ENCODE results near the gene KLC1. TPM values are rescaled to one million over a fixed set of nuclear protein-coding genes. Genes with fewer than 3 reads are reported as not detected.
A peak's percentile ranks its signal among the peaks of the same experiment; 100 is the strongest.

Gene KLC1
- total and polyA plus RNA-seq, 7 donors, result 25.0 to 399 (median 216) TPM

DNA sequence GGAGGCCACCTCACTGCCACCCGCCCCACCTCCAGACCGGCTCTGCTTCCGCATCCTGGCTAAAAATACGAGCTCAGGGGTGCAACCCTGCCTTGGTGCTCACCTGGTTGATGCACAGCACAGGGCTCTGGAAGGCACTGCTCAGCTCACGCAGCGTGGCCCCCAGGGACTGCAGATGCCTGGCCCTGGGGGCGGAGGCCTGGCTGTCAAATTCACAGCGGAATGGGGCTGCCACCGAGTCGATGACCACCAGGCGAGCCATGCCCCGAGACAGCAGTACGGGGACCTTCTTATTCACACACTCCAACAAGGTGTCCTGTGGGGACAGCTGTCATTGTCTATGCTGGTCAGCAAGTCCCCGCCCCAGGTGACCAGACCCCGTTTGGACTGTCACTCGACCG, 70.2 kb downstream of the KLC1 start:
- Histone ChIP-seq H3K4me3 (no peak overlapping the region), H3K27me3 (no peaks in the 10 kb centered on the region), H3K9me3 (no peaks in the 10 kb centered on the region), H3K27ac (peak overlapping the region in 1 of 4 donors; percentile 81), H3K36me3 (peaks cover 0 to 73% (median 31%) of the 10 kb centered on the region in 4 donors), H3K4me1 (peaks cover 0 to 49% (median 41%) of the 10 kb centered on the region in 4 donors)
- 89 to 94% methylated on average over 17 of the region's 17 CpGs for WGBS, 2 donors
- TF ChIP-seq EP300 (IDR thresholded peaks at IDR 0.05) (no peak), POLR2AphosphoS5 (IDR thresholded peaks at IDR 0.05) (no peak), POLR2A (IDR thresholded peaks at IDR 0.05) (no peak)
- TF ChIP-seq, protein P1, sequence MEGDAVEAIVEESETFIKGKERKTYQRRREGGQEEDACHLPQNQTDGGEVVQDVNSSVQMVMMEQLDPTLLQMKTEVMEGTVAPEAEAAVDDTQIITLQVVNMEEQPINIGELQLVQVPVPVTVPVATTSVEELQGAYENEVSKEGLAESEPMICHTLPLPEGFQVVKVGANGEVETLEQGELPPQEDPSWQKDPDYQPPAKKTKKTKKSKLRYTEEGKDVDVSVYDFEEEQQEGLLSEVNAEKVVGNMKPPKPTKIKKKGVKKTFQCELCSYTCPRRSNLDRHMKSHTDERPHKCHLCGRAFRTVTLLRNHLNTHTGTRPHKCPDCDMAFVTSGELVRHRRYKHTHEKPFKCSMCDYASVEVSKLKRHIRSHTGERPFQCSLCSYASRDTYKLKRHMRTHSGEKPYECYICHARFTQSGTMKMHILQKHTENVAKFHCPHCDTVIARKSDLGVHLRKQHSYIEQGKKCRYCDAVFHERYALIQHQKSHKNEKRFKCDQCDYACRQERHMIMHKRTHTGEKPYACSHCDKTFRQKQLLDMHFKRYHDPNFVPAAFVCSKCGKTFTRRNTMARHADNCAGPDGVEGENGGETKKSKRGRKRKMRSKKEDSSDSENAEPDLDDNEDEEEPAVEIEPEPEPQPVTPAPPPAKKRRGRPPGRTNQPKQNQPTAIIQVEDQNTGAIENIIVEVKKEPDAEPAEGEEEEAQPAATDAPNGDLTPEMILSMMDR (IDR thresholded peaks at IDR 0.05), result no peak
- intact Hi-C loops (cut with DNase I), result loop anchor here (5.0 kb wide), 1 partner anchor 127 kb away; no protein-coding TSS in a partner anchor
- DNase-seq, result no peak

DNA sequence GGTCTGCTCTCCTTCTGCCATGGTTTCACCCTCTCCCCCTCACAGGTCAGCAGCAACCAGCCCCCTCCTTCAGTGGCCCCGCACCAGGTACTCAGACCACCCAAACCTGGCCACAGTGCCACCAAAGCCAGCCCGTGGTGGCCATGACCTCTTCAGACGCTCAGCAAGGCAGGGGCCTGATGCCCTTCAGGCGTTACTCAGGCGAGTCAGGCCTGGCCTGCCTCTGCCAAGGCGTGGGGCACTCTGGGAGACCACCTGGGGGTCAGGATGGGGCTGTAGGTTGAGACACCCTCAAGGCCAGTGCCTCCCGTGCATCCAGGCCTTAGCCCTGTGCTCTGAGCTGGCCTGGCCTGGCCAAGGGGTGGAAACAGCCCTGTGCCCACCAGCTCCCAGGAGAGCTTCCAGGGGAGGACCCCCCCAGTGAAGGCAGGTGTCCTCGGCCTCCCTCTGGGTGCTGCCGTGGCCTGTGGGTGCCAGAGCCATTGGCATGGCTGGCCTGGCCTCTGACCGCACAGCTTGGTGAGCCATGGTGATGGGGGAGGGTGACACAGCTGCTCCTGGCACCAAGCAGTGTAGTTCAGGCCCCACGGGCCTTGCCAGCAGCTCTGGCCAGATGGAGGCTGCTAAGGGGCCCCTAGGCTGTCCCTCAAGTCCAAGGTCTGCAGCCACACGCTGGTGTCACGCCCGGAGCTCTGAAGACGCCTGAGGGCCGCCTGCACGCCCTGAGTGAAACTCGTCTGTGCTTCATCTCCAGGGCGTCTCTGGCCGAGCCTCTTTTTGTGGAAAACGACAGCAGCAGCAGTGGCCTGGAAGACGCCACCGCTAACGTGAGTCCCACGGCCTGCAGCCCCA, 71.1 kb downstream of the KLC1 start:
- Histone ChIP-seq H3K27ac (peak overlapping the region in 2 of 4 donors; percentile 37 to 41), H3K9me3 (no peaks in the 10 kb centered on the region), H3K36me3 (peaks cover 0 to 75% (median 29%) of the 10 kb centered on the region in 4 donors), H3K4me1 (peaks cover 0 to 44% (median 40%) of the 10 kb centered on the region in 4 donors), H3K4me3 (no peak overlapping the region), H3K27me3 (no peaks in the 10 kb centered on the region)
- intact Hi-C loops (cut with DNase I), result loop anchor here (5.0 kb wide), 1 partner anchor 128 kb away; no protein-coding TSS in a partner anchor
- no peak for DNase-seq
- no peak for TF ChIP-seq POLR2A (IDR thresholded peaks at IDR 0.05)
- TF ChIP-seq, protein P1 (IDR thresholded peaks at IDR 0.05), result no peak
- peak in 1 of 4 donors; percentile 3 for TF ChIP-seq POLR2AphosphoS5 (IDR thresholded peaks at IDR 0.05)
- TF ChIP-seq EP300 (IDR thresholded peaks at IDR 0.05), result no peak
- WGBS, 2 donors, result 79 to 90% methylated on average over 25 of the region's 25 CpGs

DNA sequence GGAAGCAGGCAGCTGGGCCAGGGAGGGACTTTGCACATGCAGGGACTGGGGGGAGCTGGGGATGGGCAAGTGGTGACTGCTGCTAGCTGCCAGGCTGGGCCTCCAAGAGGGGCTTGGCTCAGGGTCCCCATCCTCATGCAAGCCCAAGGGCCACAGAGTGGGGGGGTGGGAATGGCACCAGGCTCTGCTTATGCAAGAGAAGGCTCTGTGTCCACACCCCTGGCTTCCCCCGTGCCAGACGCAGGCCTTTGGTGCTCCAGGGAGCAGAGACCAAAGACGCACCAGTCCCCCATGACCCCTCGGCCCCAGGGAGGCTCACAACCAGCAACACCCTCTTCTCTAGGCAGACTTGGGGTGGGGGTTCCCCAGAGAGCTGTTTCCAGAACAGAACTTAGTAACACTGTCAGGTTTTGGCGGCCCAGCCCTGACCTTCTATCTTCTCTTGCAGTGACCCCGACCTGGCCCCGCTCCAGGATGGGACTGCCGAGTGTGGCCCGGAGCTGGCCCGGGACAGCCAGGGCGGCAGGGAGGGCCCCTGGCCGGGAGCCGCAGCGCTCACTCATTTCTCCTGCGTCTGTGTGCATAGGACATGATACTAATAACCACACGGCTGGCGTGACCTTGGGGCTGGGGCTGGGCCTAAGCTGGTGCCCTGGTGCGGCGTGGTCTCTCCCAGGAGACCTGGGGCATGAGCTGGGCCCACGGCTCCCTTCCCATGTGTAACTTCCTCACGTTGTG, 71.9 kb downstream of the KLC1 start:
- Histone ChIP-seq H3K27ac (no peak overlapping the region), H3K36me3 (peaks cover 0 to 75% (median 29%) of the 10 kb centered on the region in 4 donors)

DNA sequence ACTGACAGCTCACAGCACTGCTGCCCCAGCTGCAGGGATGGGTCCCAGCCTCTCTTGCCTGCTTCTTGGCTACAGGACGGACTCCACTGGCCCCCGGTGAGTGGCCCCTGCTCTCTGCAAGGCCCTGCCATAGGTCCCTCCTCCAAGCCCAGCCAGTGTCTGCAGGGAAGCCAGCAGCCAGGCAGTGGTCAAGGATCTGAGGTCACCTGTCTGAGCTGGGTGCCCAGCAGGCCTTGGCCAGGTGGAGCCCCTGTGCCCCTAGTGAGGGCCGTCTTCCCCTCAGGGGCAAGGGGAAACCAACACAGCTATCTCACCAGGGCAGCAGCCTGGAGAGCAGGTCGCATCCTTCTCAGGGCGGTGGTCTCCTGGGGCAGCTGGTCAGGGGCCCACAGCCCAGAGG, 73.1 kb downstream of the KLC1 start:
- DNase-seq, result no peak
- TF ChIP-seq POLR2A (IDR thresholded peaks at IDR 0.05) (no peak), POLR2AphosphoS5 (IDR thresholded peaks at IDR 0.05) (no peak), EP300 (IDR thresholded peaks at IDR 0.05) (no peak)
- TF ChIP-seq, protein P1 (IDR thresholded peaks at IDR 0.05), result no peak
- 88 to 95% methylated on average over 5 of the region's 5 CpGs for WGBS, 2 donors
- H3K27ac ChIP-seq, result no peak overlapping the region
- H3K9me3 ChIP-seq, result no peaks in the 10 kb centered on the region
- H3K4me3 ChIP-seq, result no peak overlapping the region
- H3K36me3 ChIP-seq, result peaks cover 0 to 81% (median 32%) of the 10 kb centered on the region in 4 donors
- H3K4me1 ChIP-seq, result peaks cover 0 to 25% (median 22%) of the 10 kb centered on the region in 4 donors
- intact Hi-C loops (cut with DNase I), result no loop called here
- H3K27me3 ChIP-seq, result no peaks in the 10 kb centered on the region

More for the DNA sequence above, 71.9 kb downstream of the KLC1 start:
- 86 to 93% methylated on average over 21 of the region's 21 CpGs for WGBS, 2 donors
- H3K4me1 ChIP-seq, result peaks cover 0 to 36% (median 34%) of the 10 kb centered on the region in 4 donors
- intact Hi-C loops (cut with DNase I), result no loop called here
- DNase-seq, result no peak
- no peak overlapping the region for H3K4me3 ChIP-seq
- no peaks in the 10 kb centered on the region for H3K27me3 ChIP-seq
- TF ChIP-seq POLR2AphosphoS5 (IDR thresholded peaks at IDR 0.05) (no peak), EP300 (IDR thresholded peaks at IDR 0.05) (no peak), POLR2A (IDR thresholded peaks at IDR 0.05) (no peak)
- TF ChIP-seq, protein P1 (IDR thresholded peaks at IDR 0.05), result no peak
- no peaks in the 10 kb centered on the region for H3K9me3 ChIP-seq

Measured in sigmoid colon (tissue), 7 donors.